HEK293 (cell line): ENCODE measurements around the gene C1orf141.
A peak's percentile ranks its signal among the peaks of the same experiment; 100 is the strongest.

Experiments used
- CTCF ChIA-PET: fragments of 350-600 bp; formaldehyde crosslinking; extraction: SDS; loops from one replicate; lab custom pipeline; 2021; ENCODE audit warnings: antibody characterized with exemption; lab: Yijun Ruan, JAX
- POLR2A ChIA-PET: fragments of 300-600 bp; formaldehyde crosslinking; extraction: SDS; loops from one replicate; lab custom pipeline; 2020; ENCODE audit warnings: antibody characterized with exemption, inconsistent platforms; lab: Yijun Ruan, JAX
- H3K27ac ChIP-seq: fragments of 200-500 bp; sonication (Bioruptor generic); 2 replicates; pipeline ENCODE4 v1.5.1; 2014; ENCODE audit warnings: low read depth, low read length, control low read depth, inconsistent platforms; ENCODE audit errors: extremely low read depth
- H3K36me3 ChIP-seq, 2 experiments: fragments of 200-500 bp in 1 of 2; sonication (Bioruptor generic) in 1 of 2; 1 replicate in 1 of 2; 2 replicates in 1 of 2; pipeline ENCODE4 v1.5.1; 2014 to 2017; ENCODE audit warnings: inconsistent platforms in 2 of 2, low read length in 2 of 2; ENCODE audit not compliant: control insufficient read depth in 2 of 2, insufficient read depth in 1 of 2
- H3K4me1 ChIP-seq: fragments of 200-500 bp; sonication (Bioruptor generic); 2 replicates; pipeline ENCODE4 v1.5.1; 2014; ENCODE audit warnings: mild to moderate bottlenecking, low read length, inconsistent platforms; ENCODE audit not compliant: control insufficient read depth, insufficient read depth
- H3K4me3 ChIP-seq: 2 replicates; pipeline ENCODE4 v1.5.1; 2011; ENCODE audit warnings: low read depth, mild to moderate bottlenecking, control low read depth, low read length, moderate library complexity
- H3K9me3 ChIP-seq: fragments of 200-500 bp; sonication (Bioruptor generic); 2 replicates; pipeline ENCODE4 v1.5.1; 2014; ENCODE audit warnings: low read depth, low read length, inconsistent platforms; ENCODE audit not compliant: control insufficient read depth, insufficient read depth
- BCL6B ChIP-seq: fragments of 450-650 bp; formaldehyde crosslinking; IDR thresholded peaks from 2 replicates; pipeline ENCODE4 v1.5.1; 2017; ENCODE audit warnings: missing biosample characterization, missing genetic modification characterization
- ELK4 ChIP-seq: IDR thresholded peaks from 2 replicates; pipeline ENCODE4 v1.6.1; 2011; ENCODE audit warnings: mild to moderate bottlenecking, low read depth, low read length, borderline replicate concordance
- GLI4 ChIP-seq: fragments of 450-650 bp; formaldehyde crosslinking; IDR thresholded peaks from 2 replicates; pipeline ENCODE4 v1.5.1; 2016; ENCODE audit warnings: missing biosample characterization, missing genetic modification characterization
- YY1 ChIP-seq: fragments of 450-650 bp; formaldehyde crosslinking; IDR thresholded peaks from 2 replicates; pipeline ENCODE4 v1.5.1; 2018; ENCODE audit warnings: missing biosample characterization, missing genetic modification characterization
- ZBTB26 ChIP-seq: fragments of 450-650 bp; formaldehyde crosslinking; optimal IDR thresholded peaks from 2 replicates; pipeline ENCODE3; 2016; ENCODE audit warnings: missing biosample characterization, mild to moderate bottlenecking, missing genetic modification characterization
- ZIC2 ChIP-seq: fragments of 450-650 bp; formaldehyde crosslinking; IDR thresholded peaks from 2 replicates; pipeline ENCODE4 v1.5.1; 2016; ENCODE audit warnings: missing biosample characterization, missing genetic modification characterization
- ZNF138 ChIP-seq: fragments of 450-650 bp; formaldehyde crosslinking; IDR thresholded peaks from 2 replicates; pipeline ENCODE4 v1.5.1; 2016; ENCODE audit warnings: missing biosample characterization, missing genetic modification characterization, borderline replicate concordance
- ZNF155 ChIP-seq: fragments of 450-650 bp; formaldehyde crosslinking; IDR thresholded peaks from 2 replicates; pipeline ENCODE4 v1.5.1; 2016; ENCODE audit warnings: missing biosample characterization, missing genetic modification characterization
- ZNF174 ChIP-seq: fragments of 450-650 bp; formaldehyde crosslinking; IDR thresholded peaks from 2 replicates; pipeline ENCODE4 v1.5.0; 2017; ENCODE audit warnings: missing biosample characterization, mild to moderate bottlenecking, missing genetic modification characterization
- ZNF23 ChIP-seq: fragments of 450-650 bp; formaldehyde crosslinking; IDR thresholded peaks from 2 replicates; pipeline ENCODE4 v1.5.1; 2016; ENCODE audit warnings: missing biosample characterization, missing genetic modification characterization, borderline replicate concordance
- ZNF266 ChIP-seq: fragments of 450-650 bp; formaldehyde crosslinking; IDR thresholded peaks from 2 replicates; pipeline ENCODE4 v1.5.1; 2016; ENCODE audit warnings: missing biosample characterization, missing genetic modification characterization, low read depth
- ZNF311 ChIP-seq: fragments of 450-650 bp; formaldehyde crosslinking; IDR thresholded peaks from 2 replicates; pipeline ENCODE4 v1.5.1; 2017; ENCODE audit warnings: missing biosample characterization, missing genetic modification characterization, borderline replicate concordance
- ZNF350 ChIP-seq: fragments of 450-650 bp; formaldehyde crosslinking; IDR thresholded peaks from 2 replicates; pipeline ENCODE4 v1.5.0; 2017; ENCODE audit warnings: missing biosample characterization, mild to moderate bottlenecking, missing genetic modification characterization
- ZNF426 ChIP-seq: fragments of 450-650 bp; formaldehyde crosslinking; IDR thresholded peaks from 2 replicates; pipeline ENCODE4 v1.5.1; 2017; ENCODE audit warnings: missing biosample characterization, missing genetic modification characterization, mild to moderate bottlenecking, inconsistent platforms, moderate library complexity
- ZNF514 ChIP-seq: fragments of 450-650 bp; formaldehyde crosslinking; IDR thresholded peaks from 2 replicates; pipeline ENCODE4 v1.5.1; 2016; ENCODE audit warnings: missing biosample characterization, missing genetic modification characterization
- ZNF518A ChIP-seq: fragments of 450-650 bp; formaldehyde crosslinking; conservative IDR thresholded peaks from 2 replicates; pipeline ENCODE4 v1.5.1; 2016; ENCODE audit warnings: low read depth, missing biosample characterization, missing genetic modification characterization
- ZNF548 ChIP-seq: fragments of 450-650 bp; formaldehyde crosslinking; IDR thresholded peaks from 2 replicates; pipeline ENCODE4 v1.5.1; 2016; ENCODE audit warnings: missing biosample characterization, missing genetic modification characterization
- ZNF626 ChIP-seq: fragments of 450-650 bp; sonication (Bioruptor Pico); formaldehyde crosslinking; IDR thresholded peaks from 2 replicates; pipeline ENCODE4 v1.5.1; 2018; ENCODE audit warnings: missing biosample characterization, missing genetic modification characterization, inconsistent platforms
- ZNF677 ChIP-seq: fragments of 450-650 bp; IDR thresholded peaks from 2 replicates; pipeline ENCODE4 v1.5.0; 2018; ENCODE audit warnings: missing biosample characterization, mild to moderate bottlenecking, missing genetic modification characterization, moderate library complexity
- ZNF76 ChIP-seq: fragments of 450-650 bp; formaldehyde crosslinking; IDR thresholded peaks from 2 replicates; pipeline ENCODE4; 2016; ENCODE audit warnings: low read depth, missing biosample characterization, missing genetic modification characterization, borderline replicate concordance
- ZNF776 ChIP-seq: fragments of 450-650 bp; formaldehyde crosslinking; IDR thresholded peaks from 2 replicates; pipeline ENCODE4 v1.5.0; 2017; ENCODE audit warnings: missing biosample characterization, missing genetic modification characterization, borderline replicate concordance
- ZNF777 ChIP-seq: fragments of 450-650 bp; formaldehyde crosslinking; IDR thresholded peaks from 2 replicates; pipeline ENCODE4 v1.5.1; 2017; ENCODE audit warnings: missing biosample characterization, missing genetic modification characterization, borderline replicate concordance
- ZXDB ChIP-seq: fragments of 450-650 bp; formaldehyde crosslinking; IDR thresholded peaks from 2 replicates; pipeline ENCODE4 v1.5.1; 2016; ENCODE audit warnings: missing biosample characterization, missing genetic modification characterization

The C1orf141 gene

GRCh38 chr1:67058761-67059160 is 76.0 kb downstream of the C1orf141 start (continued):
- no peak for TF ChIP-seq ZNF518A (tag by site-specific recombination)
- no peak for TF ChIP-seq ZNF777 (tag by site-specific recombination)
- no peak for TF ChIP-seq YY1 (tag by site-specific recombination)
- no peak for TF ChIP-seq ZXDB (tag by site-specific recombination)
- TF ChIP-seq ZNF155 (tag by site-specific recombination) = no peak
- no peak for TF ChIP-seq ZNF76
- TF ChIP-seq ZNF138 = no peak

GRCh38 chr1:67058242-67058641 is 76.5 kb downstream of the C1orf141 start:
- Histone ChIP-seq H3K9me3 (no peaks in the 10 kb centered on the region), H3K4me3 (no peak overlapping the region), H3K4me1 (no peaks in the 10 kb centered on the region), H3K27ac (no peak overlapping the region), H3K36me3 (no peaks in the 10 kb centered on the region)
- CTCF ChIA-PET = interaction anchor here (0.9 kb wide), 1 partner anchor 90 kb away, joined by 3 read pairs; no protein-coding TSS in a partner anchor
- TF ChIP-seq ZNF174 (tag by site-specific recombination) = no peak
- peak; percentile 43; the same call in 1 of the 2 replicates for TF ChIP-seq ZIC2 (tag by site-specific recombination)
- no peak for TF ChIP-seq ZNF514 (tag by site-specific recombination)
- TF ChIP-seq GLI4 = no peak
- POLR2A ChIA-PET = no interaction called here

GRCh38 chr1:67053785-67054772 is 80.7 kb downstream of the C1orf141 start, which contains the start of gene SLC35D1:
TSS of gene SLC35D1 (minus strand) at chr1:67054148. CDS start at chr1:67054013, 135 bp downstream.
- no peaks in the 10 kb centered on the region for H3K4me1 ChIP-seq
- CTCF ChIA-PET = interaction anchor here (0.5 to 1.8 kb wide), 6 partner anchors 25 to 368 kb away, joined by 3 to 7 read pairs (median 3); no protein-coding TSS in a partner anchor
- H3K4me3 ChIP-seq = peak within 1 kb of the TSS; percentile 84
- no peaks in the 10 kb centered on the region for H3K9me3 ChIP-seq
- H3K36me3 ChIP-seq = peaks cover 7 to 23% of the 10 kb centered on the region in 2 experiments
- POLR2A ChIA-PET = interaction anchor here (0.7 to 1.8 kb wide), 7 partner anchors 34 to 129 kb away, joined by 3 to 10 read pairs (median 4); partner anchors contain the start of genes DNAI4 and MIER1
- H3K27ac ChIP-seq = peak within 1 kb of the TSS; percentile 92
- TF ChIP-seq ZNF776 (no peak), ELK4 (no peak), ZNF350 (tag by site-specific recombination) (no peak), ZNF677 (no peak), ZNF626 (tag by site-specific recombination) (no peak), ZNF23 (tag by site-specific recombination) (no peak), ZNF266 (tag by site-specific recombination) (no peak), ZNF548 (tag by site-specific recombination) (no peak), ZNF311 (tag by site-specific recombination) (no peak), BCL6B (tag by site-specific recombination) (no peak), ZBTB26 (peak; percentile 96), ZNF426 (tag by site-specific recombination) (no peak)
